Panc1 (cell line): ENCODE measurements around the gene TANGO6. TPM values are rescaled to one million over a fixed set of nuclear protein-coding genes. Genes with fewer than 3 reads are reported as not detected.
"Not testable (repeated sequence)": the region's sequence is repeated elsewhere in the genome, so short reads cannot be mapped to it uniquely, and the experiment has no call there.

ENCODE experiments used
- ATAC-seq: fragments of 200-7000 bp; cut with Tn5 transposase; 2 replicates; pipeline ENCODE4 v1.9.1; 2020; ENCODE audit warnings: mild to moderate bottlenecking, moderate library complexity
- BruUV-seq: library from RNA; stranded (reverse); fragments of 400-500 nt; replicated peaks from 2 replicates; lab custom pipeline; 2021; lab: Mats Ljungman, UMichigan
- CTCF ChIA-PET: fragments of 300-600 bp; sonication (Branson Sonifier 250); formaldehyde crosslinking; loops from one replicate; lab custom pipeline; 2022; ENCODE audit warnings: antibody characterized with exemption; lab: Charles Lee
- POLR2A ChIA-PET: fragments of 300-600 bp; sonication (Branson Sonifier 250); formaldehyde crosslinking; loops from one replicate; lab custom pipeline; 2022; ENCODE audit warnings: antibody characterized with exemption; lab: Charles Lee
- DNase-seq: peaks from one replicate; pipeline ENCODE4 v3.0.0-alpha.2; 2010; ENCODE audit warnings: low read depth, low spot score
- H3K27ac ChIP-seq: 2 replicates; pipeline ENCODE4 v1.5.1; 2011; ENCODE audit warnings: mild to moderate bottlenecking, low read length, inconsistent platforms
- H3K27me3 ChIP-seq: fragments of 200-500 bp; sonication (Bioruptor generic); 2 replicates; pipeline ENCODE4 v1.6.0; 2014; ENCODE audit warnings: low read length, inconsistent platforms; ENCODE audit not compliant: control insufficient read depth, insufficient read depth
- H3K36me3 ChIP-seq: fragments of 200-500 bp; sonication (Bioruptor generic); 2 replicates; pipeline ENCODE4 v1.5.1; 2014; ENCODE audit warnings: inconsistent platforms, mild to moderate bottlenecking, low read length, moderate library complexity; ENCODE audit not compliant: control insufficient read depth, insufficient read depth
- H3K4me1 ChIP-seq: 2 replicates; pipeline ENCODE4 v1.5.1; 2011; ENCODE audit warnings: inconsistent platforms, mild to moderate bottlenecking, low read length, moderate library complexity; ENCODE audit not compliant: control insufficient read depth, insufficient read depth
- H3K4me3 ChIP-seq, 2 experiments: 2 replicates each; pipeline ENCODE4 v1.5.1; 2011 to 2012; ENCODE audit warnings: low read depth in 2 of 2, low read length in 2 of 2, mild to moderate bottlenecking in 2 of 2, inconsistent platforms in 1 of 2, moderate library complexity in 1 of 2
- H3K9me3 ChIP-seq: fragments of 200-500 bp; sonication (Bioruptor generic); 2 replicates; pipeline ENCODE4 v1.5.1; 2014; ENCODE audit warnings: low read depth, mild to moderate bottlenecking, inconsistent platforms, low read length, moderate library complexity; ENCODE audit not compliant: control insufficient read depth, insufficient read depth
- POLR2AphosphoS5 ChIP-seq: IDR thresholded peaks from 2 replicates; pipeline ENCODE4 v1.6.1; 2012; ENCODE audit warnings: mild to moderate bottlenecking, low read depth, low read length, moderate library complexity
- SIN3A ChIP-seq: IDR thresholded peaks from 2 replicates; pipeline ENCODE4 v1.6.1; 2012; ENCODE audit warnings: low read depth, mild to moderate bottlenecking, low read length, moderate library complexity, borderline replicate concordance; ENCODE audit not compliant: insufficient read depth
- TCF7L2 ChIP-seq: IDR thresholded peaks from 2 replicates; pipeline ENCODE4 v1.6.1; 2011; ENCODE audit warnings: mild to moderate bottlenecking, low read depth, low read length, inconsistent platforms
- in situ Hi-C: cut with HindIII; loops from 2 replicates; pipeline ENCODE4 v1.10.0; 2016; ENCODE audit warnings: low sequenced_read_pairs, low pct_unique_long_range_greater_than_20kb
- intact Hi-C: fragments of 100-400 bp; cut with micrococcal nuclease; formaldehyde crosslinking; loops from one replicate; pipeline ENCODE4 v1.10.0; 2022; ENCODE audit not compliant: unreplicated experiment
- total RNA-seq: library from RNA; stranded (reverse); gene quantifications from one replicate; pipeline ENCODE4 v1.2.1, GENCODE V29; 2021; ENCODE audit not compliant: unreplicated experiment
- TF ChIP-seq, protein P1 (sequence below): fragments of 450-650 bp; IDR thresholded peaks from 2 replicates; pipeline ENCODE4 v1.5.1; 2017; ENCODE audit warnings: mild to moderate bottlenecking
- TF ChIP-seq, protein P2 (sequence below), 2 experiments: IDR thresholded peaks; 2 replicates each; pipeline ENCODE4 v1.6.1; 2011 to 2012; ENCODE audit warnings: low read depth in 2 of 2, control low read depth in 1 of 2, low read length in 1 of 2, mild to moderate bottlenecking in 1 of 2, moderate library complexity in 1 of 2; ENCODE audit not compliant: insufficient read depth in 1 of 2

The TANGO6 gene
- total RNA-seq, 1 experiment from 2014 or later: 11.0 TPM

DNA sequence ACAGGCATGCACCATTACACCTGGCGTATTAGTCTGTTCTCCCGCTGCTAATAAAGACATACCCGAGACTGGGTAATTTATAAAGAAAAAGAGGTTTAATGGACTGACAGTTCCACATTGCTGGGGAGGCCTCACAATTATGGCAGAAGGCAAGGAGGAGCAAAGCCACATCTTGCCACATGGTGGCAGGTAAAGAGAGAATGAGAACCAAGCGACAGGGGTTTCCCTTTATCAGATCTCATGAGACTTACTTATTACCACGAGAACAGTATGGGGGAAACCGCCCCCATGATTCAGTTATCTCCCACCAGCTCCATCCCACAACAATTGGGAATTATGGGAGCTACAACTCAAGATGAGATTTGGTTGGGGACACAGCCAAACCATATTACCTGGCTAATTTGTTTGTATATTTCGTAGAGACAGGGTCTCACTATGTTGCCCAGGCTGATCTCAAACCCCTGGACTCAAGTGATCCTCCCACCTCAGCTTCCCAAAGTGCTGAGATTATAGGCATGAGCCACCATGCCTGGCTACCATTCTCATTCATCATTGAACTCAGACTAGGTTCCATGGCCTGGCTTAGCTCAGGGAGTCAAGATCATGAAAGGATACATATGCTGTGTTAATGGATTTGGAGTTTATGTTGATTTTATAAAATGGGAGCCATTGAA, 147.0 kb downstream of the TANGO6 start:
- BruUV-seq, POLR2A ChIA-PET, DNase-seq, H3K36me3 ChIP-seq, H3K4me3 ChIP-seq, H3K27me3 ChIP-seq, CTCF ChIA-PET, H3K4me1 ChIP-seq, intact Hi-C loops, H3K9me3 ChIP-seq, in situ Hi-C loops, ATAC-seq, H3K27ac ChIP-seq: not testable (repeated sequence)
- TF ChIP-seq, protein P1, sequence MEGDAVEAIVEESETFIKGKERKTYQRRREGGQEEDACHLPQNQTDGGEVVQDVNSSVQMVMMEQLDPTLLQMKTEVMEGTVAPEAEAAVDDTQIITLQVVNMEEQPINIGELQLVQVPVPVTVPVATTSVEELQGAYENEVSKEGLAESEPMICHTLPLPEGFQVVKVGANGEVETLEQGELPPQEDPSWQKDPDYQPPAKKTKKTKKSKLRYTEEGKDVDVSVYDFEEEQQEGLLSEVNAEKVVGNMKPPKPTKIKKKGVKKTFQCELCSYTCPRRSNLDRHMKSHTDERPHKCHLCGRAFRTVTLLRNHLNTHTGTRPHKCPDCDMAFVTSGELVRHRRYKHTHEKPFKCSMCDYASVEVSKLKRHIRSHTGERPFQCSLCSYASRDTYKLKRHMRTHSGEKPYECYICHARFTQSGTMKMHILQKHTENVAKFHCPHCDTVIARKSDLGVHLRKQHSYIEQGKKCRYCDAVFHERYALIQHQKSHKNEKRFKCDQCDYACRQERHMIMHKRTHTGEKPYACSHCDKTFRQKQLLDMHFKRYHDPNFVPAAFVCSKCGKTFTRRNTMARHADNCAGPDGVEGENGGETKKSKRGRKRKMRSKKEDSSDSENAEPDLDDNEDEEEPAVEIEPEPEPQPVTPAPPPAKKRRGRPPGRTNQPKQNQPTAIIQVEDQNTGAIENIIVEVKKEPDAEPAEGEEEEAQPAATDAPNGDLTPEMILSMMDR: peak; percentile 20; the same call in 1 of the 2 replicates

DNA sequence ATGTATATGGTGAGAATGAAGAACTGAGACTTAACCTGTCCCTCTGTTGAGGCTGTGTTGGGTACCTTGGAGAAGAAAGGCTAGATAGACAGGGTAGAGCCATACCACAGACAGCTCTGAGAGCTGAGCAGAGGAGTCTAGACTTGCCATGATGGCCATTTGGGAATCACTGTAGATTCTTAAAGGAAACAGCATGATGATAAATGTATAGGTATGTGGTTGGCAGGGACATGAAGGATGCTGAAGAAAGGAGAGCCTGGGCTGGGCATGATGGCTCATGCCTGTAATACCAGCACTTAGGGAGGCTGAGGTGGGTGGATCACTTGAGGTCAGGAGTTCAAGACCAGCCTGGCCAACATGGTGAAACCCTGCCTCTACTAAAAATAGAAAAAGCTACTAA, 147.7 kb downstream of the TANGO6 start:
- TF ChIP-seq, protein P2, sequence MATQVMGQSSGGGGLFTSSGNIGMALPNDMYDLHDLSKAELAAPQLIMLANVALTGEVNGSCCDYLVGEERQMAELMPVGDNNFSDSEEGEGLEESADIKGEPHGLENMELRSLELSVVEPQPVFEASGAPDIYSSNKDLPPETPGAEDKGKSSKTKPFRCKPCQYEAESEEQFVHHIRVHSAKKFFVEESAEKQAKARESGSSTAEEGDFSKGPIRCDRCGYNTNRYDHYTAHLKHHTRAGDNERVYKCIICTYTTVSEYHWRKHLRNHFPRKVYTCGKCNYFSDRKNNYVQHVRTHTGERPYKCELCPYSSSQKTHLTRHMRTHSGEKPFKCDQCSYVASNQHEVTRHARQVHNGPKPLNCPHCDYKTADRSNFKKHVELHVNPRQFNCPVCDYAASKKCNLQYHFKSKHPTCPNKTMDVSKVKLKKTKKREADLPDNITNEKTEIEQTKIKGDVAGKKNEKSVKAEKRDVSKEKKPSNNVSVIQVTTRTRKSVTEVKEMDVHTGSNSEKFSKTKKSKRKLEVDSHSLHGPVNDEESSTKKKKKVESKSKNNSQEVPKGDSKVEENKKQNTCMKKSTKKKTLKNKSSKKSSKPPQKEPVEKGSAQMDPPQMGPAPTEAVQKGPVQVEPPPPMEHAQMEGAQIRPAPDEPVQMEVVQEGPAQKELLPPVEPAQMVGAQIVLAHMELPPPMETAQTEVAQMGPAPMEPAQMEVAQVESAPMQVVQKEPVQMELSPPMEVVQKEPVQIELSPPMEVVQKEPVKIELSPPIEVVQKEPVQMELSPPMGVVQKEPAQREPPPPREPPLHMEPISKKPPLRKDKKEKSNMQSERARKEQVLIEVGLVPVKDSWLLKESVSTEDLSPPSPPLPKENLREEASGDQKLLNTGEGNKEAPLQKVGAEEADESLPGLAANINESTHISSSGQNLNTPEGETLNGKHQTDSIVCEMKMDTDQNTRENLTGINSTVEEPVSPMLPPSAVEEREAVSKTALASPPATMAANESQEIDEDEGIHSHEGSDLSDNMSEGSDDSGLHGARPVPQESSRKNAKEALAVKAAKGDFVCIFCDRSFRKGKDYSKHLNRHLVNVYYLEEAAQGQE (IDR thresholded peaks at IDR 0.05; ENCODE audit: insufficient read depth in 1 of 2, low read depth in 2 of 2, low read length in 1 of 2): no peak
- TF ChIP-seq POLR2AphosphoS5: no peak
- TF ChIP-seq TCF7L2: no peak
- TF ChIP-seq, protein P1: no peak
- no peak for TF ChIP-seq SIN3A
- no peaks in the 10 kb centered on the region for H3K27me3 ChIP-seq
- H3K4me1 ChIP-seq: peaks cover 2% of the 10 kb centered on the region; the same call in 1 of the 2 replicates
- in situ Hi-C loops (no loop called here), intact Hi-C loops (no loop called here)
- POLR2A ChIA-PET: no interaction called here
- DNase-seq: no peak
- no TSS peak for BruUV-seq
- no peak overlapping the region for H3K4me3 ChIP-seq
- ATAC-seq: no peak
- H3K9me3 ChIP-seq: no peaks in the 10 kb centered on the region
- H3K36me3 ChIP-seq: no peaks in the 10 kb centered on the region
- H3K27ac ChIP-seq: no peak overlapping the region
- CTCF ChIA-PET: interaction anchor here (0.6 kb wide), 1 partner anchor 461 kb away, joined by 3 read pairs; no protein-coding TSS in a partner anchor
